CD8-positive, alpha-beta memory T cell (primary cell): ENCODE data around the gene KRTAP4-5. TPM values are rescaled to one million over a fixed set of nuclear protein-coding genes. Genes with fewer than 3 reads are reported as not detected.
A peak's percentile ranks its signal among the peaks of the same experiment; 100 is the strongest.
"Not testable (repeated sequence)": the region's sequence is repeated elsewhere in the genome, so short reads cannot be mapped to it uniquely, and the experiment has no call there.

ENCODE experiments used
- CTCF ChIA-PET: fragments of 350-600 bp; sonication (Branson Sonifier 250); formaldehyde crosslinking; loops from one replicate; lab custom pipeline; 2021; ENCODE audit warnings: antibody characterized with exemption; lab: Charles Lee
- POLR2A ChIA-PET: fragments of 350-600 bp; sonication (Branson Sonifier 250); formaldehyde crosslinking; loops from one replicate; lab custom pipeline; 2021; ENCODE audit warnings: antibody characterized with exemption; lab: Charles Lee
- DNase-seq, 5 donors: peaks; one replicate each; pipeline versions ENCODE4 v3.0.0 to v3.0.0-alpha.2; 2020 to 2022; ENCODE audit warnings: mixed read lengths in 1 of 5
- H3K27ac ChIP-seq: one replicate; pipeline ENCODE4 v1.7.0; 2013; ENCODE audit warnings: low read depth, mild to moderate bottlenecking, low read length, moderate library complexity
- H3K27me3 ChIP-seq: 2 replicates; pipeline ENCODE4 v1.7.0; 2013; ENCODE audit warnings: low read length, mild to moderate bottlenecking; ENCODE audit not compliant: insufficient read depth, poor library complexity, severe bottlenecking
- H3K36me3 ChIP-seq: 2 replicates; pipeline ENCODE4 v1.7.0; 2013; ENCODE audit warnings: mild to moderate bottlenecking, low read length, moderate library complexity; ENCODE audit not compliant: insufficient read depth
- H3K4me1 ChIP-seq: 2 replicates; pipeline ENCODE4 v1.7.0; 2013; ENCODE audit warnings: mild to moderate bottlenecking, low read length, moderate library complexity; ENCODE audit not compliant: insufficient read depth
- H3K4me3 ChIP-seq: 2 replicates; pipeline ENCODE4 v1.7.0; 2013; ENCODE audit warnings: mild to moderate bottlenecking, low read length
- H3K9me3 ChIP-seq: 2 replicates; pipeline ENCODE4 v1.7.0; 2013; ENCODE audit warnings: mild to moderate bottlenecking, low read length
- H3K27ac Mint-ChIP-seq, 8 donors: one replicate each; pipeline ENCODE4 v1.8.0; 2020 to 2021; ENCODE audit warnings: mixed read lengths in 8 of 8, mild to moderate bottlenecking in 6 of 8, inconsistent platforms in 3 of 8, moderate library complexity in 3 of 8
- H3K27me3 Mint-ChIP-seq, 2 donors: one replicate each; pipeline ENCODE4 v1.8.0; 2020 to 2021; ENCODE audit warnings: mixed read lengths in 2 of 2, mild to moderate bottlenecking in 1 of 2, moderate library complexity in 1 of 2
- H3K36me3 Mint-ChIP-seq, 3 donors: one replicate each; pipeline ENCODE4 v1.8.0; 2020 to 2021; ENCODE audit warnings: mixed read lengths in 3 of 3, inconsistent platforms in 1 of 3, mild to moderate bottlenecking in 1 of 3
- H3K4me1 Mint-ChIP-seq, 3 donors: one replicate each; pipeline ENCODE4 v1.8.0; 2020 to 2021; ENCODE audit warnings: mixed read lengths in 3 of 3, inconsistent platforms in 1 of 3, mild to moderate bottlenecking in 1 of 3
- H3K4me3 Mint-ChIP-seq, 7 donors: one replicate each; pipeline ENCODE4 v1.8.0; 2020 to 2021; ENCODE audit warnings: mixed read lengths in 7 of 7, mild to moderate bottlenecking in 6 of 7, moderate library complexity in 4 of 7, inconsistent platforms in 2 of 7
- H3K9me3 Mint-ChIP-seq, 5 donors: one replicate each; pipeline ENCODE4 v1.8.0; 2020 to 2022; ENCODE audit warnings: mixed read lengths in 5 of 5, mild to moderate bottlenecking in 3 of 5, moderate library complexity in 2 of 5, inconsistent platforms in 1 of 5
- polyA plus RNA-seq: library from polyadenylated mRNA; unstranded; fragments of 300-500 nt; fragmentation: Illumina TruSeq; gene quantifications from one replicate; pipeline ENCODE4 v1.2.3, GENCODE V29; 2021
- total RNA-seq, 2 experiments: library from RNA; stranded (reverse); gene quantifications; one replicate each; pipeline ENCODE4 v1.2.3, GENCODE V29; 2021

The KRTAP4-5 gene
- total and polyA plus RNA-seq, 3 experiments from 2014 or later, result not detected

- Histone ChIP-seq H3K36me3 (no peaks in the 10 kb centered on the region), H3K9me3 (no peaks in the 10 kb centered on the region), H3K27me3 (no peaks in the 10 kb centered on the region), H3K27ac (no peak overlapping the region), H3K4me1 (peaks cover 46% of the 10 kb centered on the region), H3K4me3 (no peak overlapping the region)
- H3K27ac Mint-ChIP-seq, result peak overlapping the region in 1 of 8 donors; percentile 96
- H3K9me3 Mint-ChIP-seq, result peaks cover 0 to 3% (median 0%) of the 10 kb centered on the region in 5 donors
- ChIA-PET CTCF (no interaction called here), POLR2A (no interaction called here)
- DNase-seq, result no peak
- H3K27me3 Mint-ChIP-seq, result peaks cover 3 to 30% of the 10 kb centered on the region in 2 donors
- peaks cover 40 to 60% (median 48%) of the 10 kb centered on the region in 3 donors for H3K4me1 Mint-ChIP-seq
- H3K36me3 Mint-ChIP-seq, result no peaks in the 10 kb centered on the region
- peak overlapping the region in 2 of 7 donors; percentile 29 to 66 for H3K4me3 Mint-ChIP-seq
Observed at GRCh38 chr17:41125064-41125463, 24.6 kb downstream of the KRTAP4-5 start.

GRCh38 chr17:41123991-41124371, 25.6 kb downstream of the KRTAP4-5 start, which contains the start of gene KRTAP4-12:
Gene KRTAP4-12 (minus strand): TSS chr17:41124182. CDS start chr17:41124122, 60 bp downstream.
- H3K4me3 ChIP-seq, DNase-seq, H3K9me3 ChIP-seq, H3K36me3 Mint-ChIP-seq, CTCF ChIA-PET, H3K27ac ChIP-seq, H3K9me3 Mint-ChIP-seq, POLR2A ChIA-PET, H3K36me3 ChIP-seq, H3K27me3 ChIP-seq: not testable (repeated sequence)
- Mint-ChIP-seq H3K27me3 (peaks cover 3 to 30% of the 10 kb centered on the region in 2 donors), H3K4me1 (peaks cover 44 to 59% (median 51%) of the 10 kb centered on the region in 3 donors), H3K27ac (peak within 1 kb of the TSS in 6 of 8 donors; percentile 0 to 62 (median 22)), H3K4me3 (peak within 1 kb of the TSS; percentile 3 to 80 (median 53))
- H3K4me1 ChIP-seq, result peaks cover 51% of the 10 kb centered on the region

GRCh38 chr17:41123292-41123990, 26.2 kb downstream of the KRTAP4-5 start:
- H3K36me3 ChIP-seq, H3K4me3 ChIP-seq, H3K36me3 Mint-ChIP-seq, H3K27ac ChIP-seq, H3K9me3 ChIP-seq, H3K9me3 Mint-ChIP-seq, POLR2A ChIA-PET, CTCF ChIA-PET, H3K27me3 ChIP-seq: not testable (repeated sequence)
- peak overlapping the region in 6 of 7 donors; percentile 3 to 80 (median 50) for H3K4me3 Mint-ChIP-seq
- H3K27me3 Mint-ChIP-seq, result peaks cover 3 to 33% of the 10 kb centered on the region in 2 donors
- peaks cover 51% of the 10 kb centered on the region for H3K4me1 ChIP-seq
- peak in 1 of 5 donors; percentile 30 for DNase-seq
- H3K4me1 Mint-ChIP-seq, result peaks cover 44 to 59% (median 51%) of the 10 kb centered on the region in 3 donors
- peak overlapping the region in 5 of 8 donors; percentile 0 to 62 (median 26) for H3K27ac Mint-ChIP-seq

GRCh38 chr17:41121742-41122141, 27.9 kb downstream of the KRTAP4-5 start:
- no peak overlapping the region for H3K4me3 Mint-ChIP-seq
- no peak for DNase-seq
- H3K4me3 ChIP-seq, result no peak overlapping the region
- no peaks in the 10 kb centered on the region for H3K9me3 ChIP-seq
- no peaks in the 10 kb centered on the region for H3K36me3 ChIP-seq
- ChIA-PET POLR2A (no interaction called here), CTCF (no interaction called here)
- no peak overlapping the region for H3K27ac Mint-ChIP-seq
- H3K4me1 Mint-ChIP-seq, result peaks cover 44 to 54% (median 51%) of the 10 kb centered on the region in 3 donors
- H3K36me3 Mint-ChIP-seq, result peaks cover 0 to 5% (median 0%) of the 10 kb centered on the region in 3 donors
- no peak overlapping the region for H3K27ac ChIP-seq
- no peaks in the 10 kb centered on the region for H3K27me3 ChIP-seq
- peaks cover 51% of the 10 kb centered on the region for H3K4me1 ChIP-seq
- H3K9me3 Mint-ChIP-seq, result peaks cover 0 to 3% (median 0%) of the 10 kb centered on the region in 5 donors
- H3K27me3 Mint-ChIP-seq, result peaks cover 4 to 44% of the 10 kb centered on the region in 2 donors

- Mint-ChIP-seq H3K4me3 (peak overlapping the region in 5 of 7 donors; percentile 2 to 63 (median 55)), H3K27me3 (peaks cover 1 to 55% of the 10 kb centered on the region in 2 donors), H3K4me1 (peaks cover 29 to 40% (median 35%) of the 10 kb centered on the region in 3 donors), H3K27ac (peak overlapping the region in 5 of 8 donors; percentile 46 to 91 (median 74))
- CTCF ChIA-PET, H3K4me3 ChIP-seq, H3K36me3 ChIP-seq, H3K9me3 ChIP-seq, H3K36me3 Mint-ChIP-seq, H3K27me3 ChIP-seq, POLR2A ChIA-PET, H3K27ac ChIP-seq, H3K9me3 Mint-ChIP-seq: not testable (repeated sequence)
- H3K4me1 ChIP-seq, result peaks cover 35% of the 10 kb centered on the region
- DNase-seq, result peak in 1 of 5 donors; percentile 33
Observed at GRCh38 chr17:41119696-41120690, 29.6 kb downstream of the KRTAP4-5 start.

GRCh38 chr17:41118721-41119120, 30.9 kb downstream of the KRTAP4-5 start:
- DNase-seq, result no peak
- Histone ChIP-seq H3K27ac (no peak overlapping the region), H3K27me3 (no peaks in the 10 kb centered on the region), H3K9me3 (no peaks in the 10 kb centered on the region), H3K36me3 (no peaks in the 10 kb centered on the region), H3K4me3 (no peak overlapping the region), H3K4me1 (peaks cover 22% of the 10 kb centered on the region)
- no peak overlapping the region for H3K4me3 Mint-ChIP-seq
- ChIA-PET CTCF (no interaction called here), POLR2A (interaction anchor here (0.6 kb wide), 1 partner anchor 35 kb away, joined by 3 read pairs; the partner anchor contains the start of gene KRTAP4-7)
- peaks cover 0 to 5% (median 0%) of the 10 kb centered on the region in 3 donors for H3K36me3 Mint-ChIP-seq
- H3K4me1 Mint-ChIP-seq, result peaks cover 18 to 30% (median 24%) of the 10 kb centered on the region in 3 donors
- peaks cover 0 to 1% (median 0%) of the 10 kb centered on the region in 5 donors for H3K9me3 Mint-ChIP-seq
- H3K27me3 Mint-ChIP-seq, result peaks cover 5 to 56% of the 10 kb centered on the region in 2 donors
- H3K27ac Mint-ChIP-seq, result no peak overlapping the region

GRCh38 chr17:41117846-41118386, 31.7 kb downstream of the KRTAP4-5 start, which contains the start of gene KRTAP4-11:
Gene KRTAP4-11 (minus strand): TSS chr17:41118373. CDS start chr17:41118315, 58 bp downstream.
- DNase-seq, H3K9me3 ChIP-seq, H3K36me3 Mint-ChIP-seq, CTCF ChIA-PET, H3K4me3 Mint-ChIP-seq, H3K36me3 ChIP-seq, H3K27ac Mint-ChIP-seq, H3K27me3 ChIP-seq, H3K9me3 Mint-ChIP-seq, H3K4me3 ChIP-seq, H3K27ac ChIP-seq: not testable (repeated sequence)
- peaks cover 12 to 24% (median 17%) of the 10 kb centered on the region in 3 donors for H3K4me1 Mint-ChIP-seq
- POLR2A ChIA-PET, result interaction anchor here (0.6 kb wide), 1 partner anchor 34 kb away, joined by 3 read pairs; the partner anchor contains the start of gene KRTAP4-7
- peaks cover 5 to 54% of the 10 kb centered on the region in 2 donors for H3K27me3 Mint-ChIP-seq
- peaks cover 17% of the 10 kb centered on the region for H3K4me1 ChIP-seq
